Cardiac muscle cell (in vitro differentiated cells and primary cell): ENCODE measurements around the gene ERICH4. TPM values are rescaled to one million over a fixed set of nuclear protein-coding genes. Genes with fewer than 3 reads are reported as not detected.

Experiments
- DNase-seq, 2 donors: peaks; one replicate each; pipeline versions ENCODE4 v3.0.0 to v3.0.0-alpha.2; 2010 to 2017; ENCODE audit warnings: low read depth in 1 of 2, low spot score in 1 of 2
- H3K27ac ChIP-seq: fragments of 200-600 bp; sonication (generic); 2 replicates; pipeline ENCODE4 v1.5.1; 2016
- H3K27me3 ChIP-seq: fragments of 200-600 bp; sonication (generic); 2 replicates; pipeline ENCODE4 v1.6.0; 2016; ENCODE audit warnings: control low read depth
- H3K36me3 ChIP-seq: fragments of 200-600 bp; sonication (generic); 2 replicates; pipeline ENCODE4 v1.5.1; 2016; ENCODE audit warnings: control low read depth
- H3K4me1 ChIP-seq: fragments of 200-600 bp; sonication (generic); 2 replicates; pipeline ENCODE4 v1.8.1; 2017; ENCODE audit warnings: low read depth, mild to moderate bottlenecking, mixed run types
- H3K4me3 ChIP-seq: fragments of 200-600 bp; sonication (generic); 2 replicates; pipeline ENCODE4 v1.5.1; 2016; ENCODE audit warnings: mild to moderate bottlenecking
- H3K9me3 ChIP-seq: fragments of 200-600 bp; sonication (generic); 2 replicates; pipeline ENCODE4 v1.5.1; 2017; ENCODE audit warnings: low read depth, mild to moderate bottlenecking, control low read depth
- CTCF ChIP-seq: IDR thresholded peaks from 2 replicates; pipeline ENCODE4 v1.5.1; 2012; ENCODE audit warnings: low read depth, mild to moderate bottlenecking, low read length
- polyA plus RNA-seq: library from polyadenylated mRNA; unstranded; fragments of >200 nt; fragmentation: Nextera tagmentation; extraction: Ambion mirVana; gene quantifications from 2 replicates; pipeline ENCODE4 v1.2.1, GENCODE V29; 2016
- total RNA-seq: library from RNA; depleted of rRNA; stranded (reverse); fragments of >200 nt; gene quantifications from 2 replicates; pipeline ENCODE4 v1.2.3, GENCODE V29; 2016

The ERICH4 gene
- total and polyA plus RNA-seq, 2 experiments from 2014 or later: not detected

GRCh38 chr19:41426952-41427646 lies 15.9 kb upstream of the ERICH4 start, which contains the start of gene B3GNT8:
B3GNT8 (minus strand) TSS chr19:41427374; CDS start chr19:41426778, 596 bp downstream.
- Histone ChIP-seq H3K36me3 (peaks cover 2% of the 10 kb centered on the region), H3K4me3 (peak within 1 kb of the TSS; percentile 22), H3K4me1 (peaks cover 36% of the 10 kb centered on the region), H3K27ac (peak within 1 kb of the TSS; percentile 84), H3K9me3 (no peaks in the 10 kb centered on the region), H3K27me3 (no peaks in the 10 kb centered on the region)
- DNase-seq: peak; percentile 81 to 94
- TF ChIP-seq CTCF: no peak

GRCh38 chr19:41427647-41428480 lies 15.1 kb upstream of the ERICH4 start:
- peak; percentile 20 to 35 for DNase-seq
- TF ChIP-seq CTCF: peak; percentile 4
- Histone ChIP-seq H3K9me3 (no peaks in the 10 kb centered on the region), H3K36me3 (peaks cover 3% of the 10 kb centered on the region), H3K27me3 (no peaks in the 10 kb centered on the region), H3K27ac (peak overlapping the region; percentile 84), H3K4me1 (peaks cover 43% of the 10 kb centered on the region), H3K4me3 (peak overlapping the region; percentile 7)

- H3K27ac ChIP-seq: peak overlapping the region; percentile 84
- peaks cover 49% of the 10 kb centered on the region for H3K4me1 ChIP-seq
- TF ChIP-seq CTCF: no peak
- H3K9me3 ChIP-seq: no peaks in the 10 kb centered on the region
- peaks cover 7% of the 10 kb centered on the region for H3K36me3 ChIP-seq
- no peak for DNase-seq
- H3K27me3 ChIP-seq: no peaks in the 10 kb centered on the region
- peak overlapping the region; percentile 7 for H3K4me3 ChIP-seq
Observed at GRCh38 chr19:41428481-41428859, 14.5 kb upstream of the ERICH4 start.

GRCh38 chr19:41430922-41431321 lies 12.0 kb upstream of the ERICH4 start:
- no peak for DNase-seq
- Histone ChIP-seq H3K27me3 (no peaks in the 10 kb centered on the region), H3K9me3 (no peaks in the 10 kb centered on the region), H3K4me1 (peaks cover 54% of the 10 kb centered on the region), H3K27ac (peak overlapping the region; percentile 99), H3K36me3 (peaks cover 5% of the 10 kb centered on the region), H3K4me3 (no peak overlapping the region)
- no peak for TF ChIP-seq CTCF

GRCh38 chr19:41431426-41432386 lies 11.2 kb upstream of the ERICH4 start:
- TF ChIP-seq CTCF: peak; percentile 41
- Histone ChIP-seq H3K27ac (peak overlapping the region; percentile 99), H3K4me1 (peaks cover 47% of the 10 kb centered on the region), H3K4me3 (no peak overlapping the region), H3K9me3 (no peaks in the 10 kb centered on the region), H3K27me3 (no peaks in the 10 kb centered on the region), H3K36me3 (peaks cover 5% of the 10 kb centered on the region)
- peak; percentile 46 to 96 for DNase-seq
